HL-60 (cell line): ENCODE data around the gene GPX3.

Source experiments
- DNase-seq, 2 experiments: peaks; one replicate each; pipeline ENCODE4 v3.0.0-alpha.2; 2010 to 2020; ENCODE audit warnings: low read depth in 1 of 2, low spot score in 1 of 2
- H3K27ac ChIP-seq: fragments of 250-450 bp; sonication (Bioruptor Pico); replicated peaks from 2 replicates; pipeline ENCODE4 v1.5.1; 2020; ENCODE audit warnings: mild to moderate bottlenecking, moderate library complexity
- H3K27me3 ChIP-seq: fragments of 250-450 bp; sonication (Bioruptor Pico); 2 replicates; pipeline ENCODE4 v1.5.1; 2021; ENCODE audit warnings: mild to moderate bottlenecking, moderate library complexity; ENCODE audit not compliant: insufficient read depth, poor library complexity, severe bottlenecking
- H3K4me3 ChIP-seq: replicated peaks from 2 replicates; pipeline ENCODE4 v1.5.1; 2011; ENCODE audit warnings: mild to moderate bottlenecking, control low read depth, low read length; ENCODE audit not compliant: insufficient read depth
- GABPA ChIP-seq: IDR thresholded peaks from 2 replicates; pipeline ENCODE4 v1.6.1; 2012; ENCODE audit warnings: low read depth
- POLR2AphosphoS5 ChIP-seq: IDR thresholded peaks from 2 replicates; pipeline ENCODE4 v1.6.1; 2012; ENCODE audit warnings: low read depth
- SPI1 ChIP-seq: IDR thresholded peaks from 2 replicates; pipeline ENCODE4 v1.6.1; 2012; ENCODE audit warnings: low read depth, mild to moderate bottlenecking, borderline replicate concordance
- TF ChIP-seq, protein P1 (sequence below): IDR thresholded peaks from 2 replicates; pipeline ENCODE4 v1.6.1; 2012; ENCODE audit warnings: low read depth; ENCODE audit not compliant: insufficient replicate concordance
- TF ChIP-seq, protein P2 (sequence below): IDR thresholded peaks from one replicate; pipeline ENCODE4 v1.5.1; 2011; ENCODE audit warnings: low read length, control low read depth, inconsistent platforms; ENCODE audit not compliant: insufficient read depth

Gene GPX3

DNA sequence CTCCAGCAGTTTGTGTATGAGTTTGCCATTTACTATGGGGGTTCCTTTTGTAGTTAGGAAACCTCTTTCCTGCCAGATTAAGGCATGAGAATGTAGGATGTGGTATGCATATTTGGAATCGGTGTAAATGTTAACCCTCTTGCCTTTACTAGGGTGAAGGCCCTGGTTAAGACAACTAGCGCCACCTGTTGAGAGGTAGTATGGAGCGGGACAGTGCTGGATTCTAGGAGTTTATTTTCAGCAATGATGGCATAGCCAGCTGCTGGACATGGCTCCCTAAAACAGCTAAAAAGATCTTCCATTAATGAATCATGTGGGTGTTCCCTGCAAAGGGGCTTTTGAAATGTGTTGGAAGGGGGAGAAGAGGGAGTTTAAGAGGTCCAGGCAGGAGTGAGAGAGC lies 30.7 kb upstream of the GPX3 start:
- DNase-seq = no peak
- Histone ChIP-seq H3K27ac (no peak overlapping the region), H3K27me3 (no peaks in the 10 kb centered on the region), H3K4me3 (no peak overlapping the region)
- TF ChIP-seq GABPA (no peak), SPI1 (no peak), POLR2AphosphoS5 (no peak)
- TF ChIP-seq, protein P1, sequence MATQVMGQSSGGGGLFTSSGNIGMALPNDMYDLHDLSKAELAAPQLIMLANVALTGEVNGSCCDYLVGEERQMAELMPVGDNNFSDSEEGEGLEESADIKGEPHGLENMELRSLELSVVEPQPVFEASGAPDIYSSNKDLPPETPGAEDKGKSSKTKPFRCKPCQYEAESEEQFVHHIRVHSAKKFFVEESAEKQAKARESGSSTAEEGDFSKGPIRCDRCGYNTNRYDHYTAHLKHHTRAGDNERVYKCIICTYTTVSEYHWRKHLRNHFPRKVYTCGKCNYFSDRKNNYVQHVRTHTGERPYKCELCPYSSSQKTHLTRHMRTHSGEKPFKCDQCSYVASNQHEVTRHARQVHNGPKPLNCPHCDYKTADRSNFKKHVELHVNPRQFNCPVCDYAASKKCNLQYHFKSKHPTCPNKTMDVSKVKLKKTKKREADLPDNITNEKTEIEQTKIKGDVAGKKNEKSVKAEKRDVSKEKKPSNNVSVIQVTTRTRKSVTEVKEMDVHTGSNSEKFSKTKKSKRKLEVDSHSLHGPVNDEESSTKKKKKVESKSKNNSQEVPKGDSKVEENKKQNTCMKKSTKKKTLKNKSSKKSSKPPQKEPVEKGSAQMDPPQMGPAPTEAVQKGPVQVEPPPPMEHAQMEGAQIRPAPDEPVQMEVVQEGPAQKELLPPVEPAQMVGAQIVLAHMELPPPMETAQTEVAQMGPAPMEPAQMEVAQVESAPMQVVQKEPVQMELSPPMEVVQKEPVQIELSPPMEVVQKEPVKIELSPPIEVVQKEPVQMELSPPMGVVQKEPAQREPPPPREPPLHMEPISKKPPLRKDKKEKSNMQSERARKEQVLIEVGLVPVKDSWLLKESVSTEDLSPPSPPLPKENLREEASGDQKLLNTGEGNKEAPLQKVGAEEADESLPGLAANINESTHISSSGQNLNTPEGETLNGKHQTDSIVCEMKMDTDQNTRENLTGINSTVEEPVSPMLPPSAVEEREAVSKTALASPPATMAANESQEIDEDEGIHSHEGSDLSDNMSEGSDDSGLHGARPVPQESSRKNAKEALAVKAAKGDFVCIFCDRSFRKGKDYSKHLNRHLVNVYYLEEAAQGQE = no peak
- TF ChIP-seq, protein P2, sequence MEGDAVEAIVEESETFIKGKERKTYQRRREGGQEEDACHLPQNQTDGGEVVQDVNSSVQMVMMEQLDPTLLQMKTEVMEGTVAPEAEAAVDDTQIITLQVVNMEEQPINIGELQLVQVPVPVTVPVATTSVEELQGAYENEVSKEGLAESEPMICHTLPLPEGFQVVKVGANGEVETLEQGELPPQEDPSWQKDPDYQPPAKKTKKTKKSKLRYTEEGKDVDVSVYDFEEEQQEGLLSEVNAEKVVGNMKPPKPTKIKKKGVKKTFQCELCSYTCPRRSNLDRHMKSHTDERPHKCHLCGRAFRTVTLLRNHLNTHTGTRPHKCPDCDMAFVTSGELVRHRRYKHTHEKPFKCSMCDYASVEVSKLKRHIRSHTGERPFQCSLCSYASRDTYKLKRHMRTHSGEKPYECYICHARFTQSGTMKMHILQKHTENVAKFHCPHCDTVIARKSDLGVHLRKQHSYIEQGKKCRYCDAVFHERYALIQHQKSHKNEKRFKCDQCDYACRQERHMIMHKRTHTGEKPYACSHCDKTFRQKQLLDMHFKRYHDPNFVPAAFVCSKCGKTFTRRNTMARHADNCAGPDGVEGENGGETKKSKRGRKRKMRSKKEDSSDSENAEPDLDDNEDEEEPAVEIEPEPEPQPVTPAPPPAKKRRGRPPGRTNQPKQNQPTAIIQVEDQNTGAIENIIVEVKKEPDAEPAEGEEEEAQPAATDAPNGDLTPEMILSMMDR = no peak

DNA sequence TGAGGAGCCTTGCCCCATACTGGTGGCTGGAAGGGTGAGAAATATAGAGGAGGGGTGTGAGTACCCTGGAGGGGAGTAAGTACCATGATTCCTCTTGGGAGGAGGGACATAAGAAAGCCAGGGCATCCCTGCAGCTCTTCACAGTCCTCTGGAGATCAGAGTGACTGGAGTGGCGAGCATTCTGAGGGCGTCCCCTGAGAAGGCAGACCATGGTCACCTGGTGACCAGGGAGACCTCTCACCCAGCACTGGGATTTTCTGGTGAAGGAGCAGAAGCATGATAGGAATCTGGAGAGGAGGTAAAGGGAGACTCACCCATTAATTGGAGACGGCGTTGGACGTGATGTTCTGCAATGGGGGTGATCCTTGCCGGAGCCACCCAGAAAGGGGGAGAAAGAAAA lies 27.7 kb upstream of the GPX3 start:
- TF ChIP-seq, protein P2 = no peak
- TF ChIP-seq, protein P1 = no peak
- TF ChIP-seq GABPA = no peak
- no peak for TF ChIP-seq SPI1
- TF ChIP-seq POLR2AphosphoS5 = no peak
- Histone ChIP-seq H3K27me3 (no peaks in the 10 kb centered on the region), H3K4me3 (no peak overlapping the region), H3K27ac (no peak overlapping the region)
- DNase-seq = no peak

DNA sequence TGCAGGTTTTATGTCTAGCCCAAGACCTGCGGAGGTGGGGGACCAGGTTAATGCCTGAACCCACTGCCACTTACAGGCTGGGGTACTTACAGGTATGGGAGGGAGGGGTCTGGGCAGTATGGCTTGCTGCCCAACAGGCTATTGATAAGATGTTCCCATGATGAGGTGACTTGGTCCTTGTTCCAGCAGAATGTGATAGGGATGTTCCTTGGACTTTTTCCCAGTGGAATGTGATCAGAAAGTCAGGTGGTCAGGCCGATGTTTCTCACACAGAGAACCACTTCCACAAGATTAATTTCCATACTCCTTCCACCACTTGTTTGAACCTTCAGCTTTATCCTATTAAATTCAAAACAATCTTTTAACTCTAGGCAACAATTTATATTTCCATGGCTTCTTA lies 27.0 kb upstream of the GPX3 start:
- no peak overlapping the region for H3K27ac ChIP-seq
- no peaks in the 10 kb centered on the region for H3K27me3 ChIP-seq
- TF ChIP-seq SPI1 = no peak
- TF ChIP-seq, protein P1 = no peak
- TF ChIP-seq GABPA = no peak
- TF ChIP-seq POLR2AphosphoS5 = no peak
- TF ChIP-seq, protein P2 = no peak
- no peak for DNase-seq
- H3K4me3 ChIP-seq = no peak overlapping the region
